Neuron (in vitro differentiated cells): ENCODE results near the gene DRD1.
A peak's percentile ranks its signal among the peaks of the same experiment; 100 is the strongest.
"Not testable (repeated sequence)": the region's sequence is repeated elsewhere in the genome, so short reads cannot be mapped to it uniquely, and the experiment has no call there.

Experiments
- H2AFZ ChIP-seq: one replicate; pipeline ENCODE4 v1.6.1; 2013; ENCODE audit warnings: low read depth, mild to moderate bottlenecking, inconsistent platforms, low read length, moderate library complexity
- H3K27me3 ChIP-seq: one replicate; pipeline ENCODE4 v1.6.1; 2013; ENCODE audit warnings: low read length; ENCODE audit not compliant: insufficient read depth
- H3K36me3 ChIP-seq: one replicate; pipeline ENCODE4 v1.6.1; 2013; ENCODE audit warnings: low read length; ENCODE audit not compliant: insufficient read depth
- H3K4me1 ChIP-seq: one replicate; pipeline ENCODE4 v1.6.1; 2013; ENCODE audit warnings: low read length; ENCODE audit not compliant: insufficient read depth
- H3K4me3 ChIP-seq: 2 replicates; pipeline ENCODE4 v1.5.1; 2013; ENCODE audit warnings: mild to moderate bottlenecking, low read length, moderate library complexity
- H3K9me3 ChIP-seq: one replicate; pipeline ENCODE4 v1.6.1; 2013; ENCODE audit warnings: low read length

The DRD1 gene

GRCh38 chr5:175464074-175464941, 20.3 kb upstream of the DRD1 start:
- Histone ChIP-seq H3K4me1 (no peaks in the 10 kb centered on the region), H2AFZ (peak overlapping the region; percentile 12), H3K36me3 (no peaks in the 10 kb centered on the region), H3K9me3 (no peaks in the 10 kb centered on the region), H3K27me3 (peaks cover 15% of the 10 kb centered on the region), H3K4me3 (no peak overlapping the region)

- H3K4me3 ChIP-seq = no peak overlapping the region
- peaks cover 18% of the 10 kb centered on the region for H3K27me3 ChIP-seq
- H2AFZ ChIP-seq = no peak overlapping the region
- H3K9me3 ChIP-seq = no peaks in the 10 kb centered on the region
- H3K4me1 ChIP-seq = no peaks in the 10 kb centered on the region
- H3K36me3 ChIP-seq = no peaks in the 10 kb centered on the region
These were observed 19.7 kb upstream of the DRD1 start for GRCh38 chr5:175463641-175464040.

- H3K36me3 ChIP-seq = no peaks in the 10 kb centered on the region
- H3K9me3 ChIP-seq = no peaks in the 10 kb centered on the region
- H3K4me1 ChIP-seq = peaks cover 1% of the 10 kb centered on the region
- no peak overlapping the region for H2AFZ ChIP-seq
- H3K27me3 ChIP-seq = peaks cover 11% of the 10 kb centered on the region
- H3K4me3 ChIP-seq = no peak overlapping the region
These were observed 17.4 kb upstream of the DRD1 start for GRCh38 chr5:175461370-175461769.

GRCh38 chr5:175460552-175460951, 16.6 kb upstream of the DRD1 start:
- Histone ChIP-seq H3K4me3 (no peak overlapping the region), H3K9me3 (no peaks in the 10 kb centered on the region), H3K27me3 (peaks cover 11% of the 10 kb centered on the region), H3K36me3 (no peaks in the 10 kb centered on the region), H3K4me1 (peaks cover 8% of the 10 kb centered on the region), H2AFZ (no peak overlapping the region)

GRCh38 chr5:175460126-175460525, 16.1 kb upstream of the DRD1 start:
- Histone ChIP-seq H3K36me3 (no peaks in the 10 kb centered on the region), H3K27me3 (peaks cover 11% of the 10 kb centered on the region), H3K4me1 (peaks cover 8% of the 10 kb centered on the region), H3K9me3 (no peaks in the 10 kb centered on the region), H2AFZ (no peak overlapping the region), H3K4me3 (no peak overlapping the region)

- Histone ChIP-seq H3K36me3 (no peaks in the 10 kb centered on the region), H2AFZ (no peak overlapping the region), H3K4me1 (peaks cover 8% of the 10 kb centered on the region), H3K27me3 (peaks cover 9% of the 10 kb centered on the region), H3K9me3 (no peaks in the 10 kb centered on the region), H3K4me3 (no peak overlapping the region)
These were observed 13.5 kb upstream of the DRD1 start for GRCh38 chr5:175457466-175457865.

- no peak overlapping the region for H2AFZ ChIP-seq
- H3K9me3 ChIP-seq = no peaks in the 10 kb centered on the region
- peaks cover 8% of the 10 kb centered on the region for H3K4me1 ChIP-seq
- H3K4me3 ChIP-seq = no peak overlapping the region
- peaks cover 14% of the 10 kb centered on the region for H3K27me3 ChIP-seq
- no peaks in the 10 kb centered on the region for H3K36me3 ChIP-seq
These were observed 12.2 kb upstream of the DRD1 start for GRCh38 chr5:175456105-175456742.

GRCh38 chr5:175454338-175454737, 10.4 kb upstream of the DRD1 start:
- H3K4me1 ChIP-seq, H3K36me3 ChIP-seq, H3K9me3 ChIP-seq, H3K4me3 ChIP-seq, H2AFZ ChIP-seq: not testable (repeated sequence)
- H3K27me3 ChIP-seq = peaks cover 18% of the 10 kb centered on the region

- Histone ChIP-seq H2AFZ (no peak overlapping the region), H3K27me3 (peaks cover 31% of the 10 kb centered on the region), H3K9me3 (no peaks in the 10 kb centered on the region), H3K4me1 (peaks cover 8% of the 10 kb centered on the region), H3K36me3 (no peaks in the 10 kb centered on the region), H3K4me3 (no peak overlapping the region)
These were observed 8.2 kb upstream of the DRD1 start for GRCh38 chr5:175452166-175452565.

GRCh38 chr5:175448276-175448675, 4.3 kb upstream of the DRD1 start:
- H3K27me3 ChIP-seq = peaks cover 61% of the 10 kb centered on the region
- H3K9me3 ChIP-seq = no peaks in the 10 kb centered on the region
- H3K4me1 ChIP-seq = peaks cover 3% of the 10 kb centered on the region
- H2AFZ ChIP-seq = no peak overlapping the region
- H3K4me3 ChIP-seq = no peak overlapping the region
- H3K36me3 ChIP-seq = no peaks in the 10 kb centered on the region

GRCh38 chr5:175447571-175447970, 3.6 kb upstream of the DRD1 start:
- no peak overlapping the region for H3K4me3 ChIP-seq
- H3K4me1 ChIP-seq = peaks cover 3% of the 10 kb centered on the region
- no peak overlapping the region for H2AFZ ChIP-seq
- H3K27me3 ChIP-seq = peaks cover 65% of the 10 kb centered on the region
- H3K36me3 ChIP-seq = no peaks in the 10 kb centered on the region
- no peaks in the 10 kb centered on the region for H3K9me3 ChIP-seq

- H3K36me3 ChIP-seq, H3K4me1 ChIP-seq, H3K4me3 ChIP-seq, H3K9me3 ChIP-seq, H2AFZ ChIP-seq: not testable (repeated sequence)
- peaks cover 72% of the 10 kb centered on the region for H3K27me3 ChIP-seq
These were observed 2.4 kb upstream of the DRD1 start for GRCh38 chr5:175446378-175446777.

GRCh38 chr5:175444905-175445456, 999 bp upstream of the DRD1 start:
- H3K36me3 ChIP-seq = no peaks in the 10 kb centered on the region
- H3K9me3 ChIP-seq = no peaks in the 10 kb centered on the region
- no peak overlapping the region for H3K4me3 ChIP-seq
- no peak overlapping the region for H2AFZ ChIP-seq
- peaks cover 73% of the 10 kb centered on the region for H3K27me3 ChIP-seq
- peaks cover 3% of the 10 kb centered on the region for H3K4me1 ChIP-seq
